ENCODE results near the gene CLCN2. TPM values are rescaled to one million over a fixed set of nuclear protein-coding genes. Genes with fewer than 3 reads are reported as not detected.
A peak's percentile ranks its signal among the peaks of the same experiment; 100 is the strongest.

The CLCN2 gene
- 10 to 100 TPM in 1 of 2 donors, 1 to 10 TPM in 1; 6.5 to 10.5 TPM for total RNA-seq

DNA sequence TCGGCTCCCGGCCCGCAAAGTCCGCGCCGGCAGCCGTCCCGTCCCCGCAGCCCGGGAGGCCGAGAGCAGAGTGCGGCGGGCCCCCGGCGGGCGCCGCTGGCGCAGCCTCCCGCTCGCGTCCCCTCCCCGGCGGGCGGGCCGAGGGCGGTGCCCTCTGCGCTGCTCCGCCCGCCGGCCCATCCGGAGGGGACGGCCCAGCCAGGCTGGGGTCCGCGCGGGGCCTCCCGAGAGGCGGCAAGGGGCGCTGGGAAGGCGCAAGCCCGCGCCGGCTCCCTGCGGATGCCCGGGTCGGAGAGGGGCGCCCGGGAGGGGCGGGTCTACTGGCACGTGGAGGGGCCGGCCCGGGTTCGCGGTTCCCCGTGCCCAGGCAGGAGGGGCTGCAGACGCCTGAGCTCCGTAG, at the start of gene CLCN2, which contains the start of gene POLR2H:
Gene CLCN2, minus strand, starts transcription at position 74 of the 400 bp plus-strand sequence. CDS start 126 bp downstream, outside the sequence.
Gene POLR2H, plus strand, starts transcription at position 179 of the 400 bp plus-strand sequence. CDS start 1,783 bp downstream, outside the sequence.
- H3K4me1 Mint-ChIP-seq (ENCODE audit: low read depth in 2 of 2), result peaks cover 28 to 34% of the 10 kb centered on the region in 2 donors
- H3K4me3 Mint-ChIP-seq, result peak within 1 kb of the TSS; percentile 98
- H3K27ac Mint-ChIP-seq, result peak within 1 kb of the TSS; percentile 94 to 99
- H3K36me3 Mint-ChIP-seq, result peaks cover 12% of the 10 kb centered on the region
- DNase-seq (ENCODE audit: low spot score) (peak; percentile 78), ATAC-seq (peak; percentile 67 to 72)
- H3K9me3 Mint-ChIP-seq, result no peaks in the 10 kb centered on the region
- H3K27me3 Mint-ChIP-seq, result no peaks in the 10 kb centered on the region

GRCh38 chr3:184409946-184410500, 48.6 kb upstream of the CLCN2 start:
- Mint-ChIP-seq H3K9me3 (no peaks in the 10 kb centered on the region), H3K4me3 (no peak overlapping the region), H3K4me1 (ENCODE audit: low read depth in 2 of 2) (no peaks in the 10 kb centered on the region), H3K36me3 (no peaks in the 10 kb centered on the region), H3K27me3 (no peaks in the 10 kb centered on the region), H3K27ac (no peak overlapping the region)
- ATAC-seq, result peak in 1 of 2 donors; percentile 42
- no peak for DNase-seq (ENCODE audit: low spot score)

- peak; percentile 22 to 29 for ATAC-seq
- no peaks in the 10 kb centered on the region for H3K4me1 Mint-ChIP-seq (ENCODE audit: low read depth in 2 of 2)
- no peak overlapping the region for H3K4me3 Mint-ChIP-seq
- no peak overlapping the region for H3K27ac Mint-ChIP-seq
- no peaks in the 10 kb centered on the region for H3K9me3 Mint-ChIP-seq
- H3K27me3 Mint-ChIP-seq, result no peaks in the 10 kb centered on the region
- H3K36me3 Mint-ChIP-seq, result no peaks in the 10 kb centered on the region
- no peak for DNase-seq (ENCODE audit: low spot score)
Observed at GRCh38 chr3:184409331-184409926, 48.0 kb upstream of the CLCN2 start.

- Mint-ChIP-seq H3K4me1 (ENCODE audit: low read depth in 2 of 2) (no peaks in the 10 kb centered on the region), H3K9me3 (no peaks in the 10 kb centered on the region), H3K4me3 (no peak overlapping the region), H3K27me3 (peaks cover 13 to 15% of the 10 kb centered on the region in 2 donors), H3K36me3 (no peaks in the 10 kb centered on the region), H3K27ac (no peak overlapping the region)
- ATAC-seq (no peak), DNase-seq (ENCODE audit: low spot score) (no peak)
Observed at GRCh38 chr3:184405075-184406030, 43.9 kb upstream of the CLCN2 start.

DNA sequence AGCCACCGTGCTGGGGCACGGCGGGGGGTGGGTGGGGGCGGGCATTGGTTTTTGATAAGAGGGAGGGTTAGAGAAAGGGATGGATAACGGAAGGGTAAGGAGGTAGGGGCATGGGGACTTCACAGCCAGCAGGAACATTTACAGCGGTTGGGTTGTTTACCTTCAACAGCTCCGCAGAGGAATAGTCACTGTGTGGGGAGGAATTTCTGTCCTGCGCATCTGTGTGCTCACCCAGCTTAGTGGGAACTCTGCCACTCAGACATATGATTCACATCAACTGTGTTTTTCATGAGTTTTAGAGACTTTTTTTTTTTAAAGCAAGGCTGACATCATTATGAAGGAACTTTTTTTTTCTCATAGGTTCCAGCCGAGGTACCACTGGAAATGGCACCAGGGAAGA, 38.0 kb upstream of the CLCN2 start:
- no peak for DNase-seq (ENCODE audit: low spot score)
- Mint-ChIP-seq H3K9me3 (no peaks in the 10 kb centered on the region), H3K4me3 (no peak overlapping the region), H3K36me3 (no peaks in the 10 kb centered on the region), H3K27me3 (peaks cover 23% of the 10 kb centered on the region in 2 donors), H3K4me1 (ENCODE audit: low read depth in 2 of 2) (no peaks in the 10 kb centered on the region), H3K27ac (no peak overlapping the region)
- no peak for ATAC-seq

- H3K4me3 Mint-ChIP-seq, result no peak overlapping the region
- peaks cover 18 to 20% of the 10 kb centered on the region in 2 donors for H3K27me3 Mint-ChIP-seq
- no peaks in the 10 kb centered on the region for H3K9me3 Mint-ChIP-seq
- H3K27ac Mint-ChIP-seq, result no peak overlapping the region
- H3K4me1 Mint-ChIP-seq (ENCODE audit: low read depth in 2 of 2), result no peaks in the 10 kb centered on the region
- H3K36me3 Mint-ChIP-seq, result no peaks in the 10 kb centered on the region
- no peak for ATAC-seq
- DNase-seq (ENCODE audit: low spot score), result no peak
Observed at GRCh38 chr3:184395320-184395660, 33.9 kb upstream of the CLCN2 start.

- H3K27ac Mint-ChIP-seq, result no peak overlapping the region
- ATAC-seq, result no peak
Observed at GRCh38 chr3:184391266-184391665, 29.9 kb upstream of the CLCN2 start.

DNA sequence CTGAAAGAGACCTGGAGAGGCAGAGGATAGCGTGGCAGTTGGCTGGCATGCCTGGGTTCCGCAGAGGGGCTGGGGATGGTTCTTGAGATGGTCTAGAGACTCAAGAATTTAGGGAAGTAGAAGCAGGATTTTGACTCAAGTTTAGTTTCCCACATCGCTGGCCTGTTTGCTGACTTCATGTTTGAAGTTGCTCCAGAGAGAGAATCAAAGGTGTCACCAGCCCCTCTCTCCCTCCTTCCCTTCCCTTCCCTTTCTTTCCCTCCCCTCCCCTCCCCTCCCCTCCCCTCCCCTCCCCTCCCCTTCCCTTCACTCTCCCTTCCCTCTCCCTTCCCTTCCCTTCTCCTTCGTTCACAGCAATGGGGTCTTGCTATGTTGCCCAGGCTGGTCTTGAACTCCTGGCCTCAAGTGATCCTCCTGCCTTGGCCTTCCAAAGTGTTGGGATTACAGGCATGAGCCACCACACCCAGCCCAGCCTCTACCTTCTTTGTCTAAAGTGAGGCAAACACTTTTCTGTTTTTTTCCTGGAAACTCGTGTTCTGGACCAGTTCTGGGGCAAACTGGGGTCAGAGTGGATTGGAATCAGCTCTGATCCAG, 28.6 kb upstream of the CLCN2 start:
- no peak for DNase-seq (ENCODE audit: low spot score)
- no peak for ATAC-seq
- Mint-ChIP-seq H3K27me3 (peaks cover 12 to 16% of the 10 kb centered on the region in 2 donors), H3K9me3 (no peaks in the 10 kb centered on the region), H3K36me3 (no peaks in the 10 kb centered on the region), H3K4me1 (ENCODE audit: low read depth in 2 of 2) (no peaks in the 10 kb centered on the region), H3K27ac (no peak overlapping the region), H3K4me3 (no peak overlapping the region)

More at GRCh38 chr3:184391266-184391665, 29.9 kb upstream of the CLCN2 start:
- Mint-ChIP-seq H3K4me1 (ENCODE audit: low read depth in 2 of 2) (no peaks in the 10 kb centered on the region), H3K27me3 (peaks cover 12 to 15% of the 10 kb centered on the region in 2 donors), H3K36me3 (no peaks in the 10 kb centered on the region), H3K4me3 (no peak overlapping the region), H3K9me3 (no peaks in the 10 kb centered on the region)
- no peak for DNase-seq (ENCODE audit: low spot score)

- no peak overlapping the region for H3K27ac Mint-ChIP-seq
- H3K4me3 Mint-ChIP-seq, result no peak overlapping the region
- ATAC-seq (no peak), DNase-seq (ENCODE audit: low spot score) (no peak)
- no peaks in the 10 kb centered on the region for H3K36me3 Mint-ChIP-seq
- no peaks in the 10 kb centered on the region for H3K9me3 Mint-ChIP-seq
- H3K4me1 Mint-ChIP-seq (ENCODE audit: low read depth in 2 of 2), result no peaks in the 10 kb centered on the region
- H3K27me3 Mint-ChIP-seq, result peaks cover 12 to 19% of the 10 kb centered on the region in 2 donors
Observed at GRCh38 chr3:184389384-184389783, 28.0 kb upstream of the CLCN2 start.

DNA sequence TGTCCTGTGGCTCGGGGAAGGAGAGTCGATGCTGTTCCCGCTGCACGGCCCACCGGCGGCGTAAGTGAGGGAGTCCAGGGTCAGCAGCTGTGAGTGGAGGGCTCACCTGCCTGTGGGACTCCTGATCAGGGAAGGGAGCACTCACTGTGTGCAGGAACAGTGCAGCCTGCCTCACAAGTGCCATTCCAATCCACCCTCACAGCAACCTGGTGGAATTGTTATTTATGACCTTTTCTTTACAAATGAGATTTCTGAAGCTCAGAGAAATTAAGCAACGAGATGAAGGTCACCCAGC, 27.5 kb upstream of the CLCN2 start:
- Mint-ChIP-seq H3K27ac (no peak overlapping the region), H3K9me3 (no peaks in the 10 kb centered on the region), H3K4me3 (no peak overlapping the region), H3K4me1 (ENCODE audit: low read depth in 2 of 2) (no peaks in the 10 kb centered on the region), H3K36me3 (no peaks in the 10 kb centered on the region), H3K27me3 (peaks cover 12 to 18% of the 10 kb centered on the region in 2 donors)
- no peak for DNase-seq (ENCODE audit: low spot score)
- no peak for ATAC-seq

DNA sequence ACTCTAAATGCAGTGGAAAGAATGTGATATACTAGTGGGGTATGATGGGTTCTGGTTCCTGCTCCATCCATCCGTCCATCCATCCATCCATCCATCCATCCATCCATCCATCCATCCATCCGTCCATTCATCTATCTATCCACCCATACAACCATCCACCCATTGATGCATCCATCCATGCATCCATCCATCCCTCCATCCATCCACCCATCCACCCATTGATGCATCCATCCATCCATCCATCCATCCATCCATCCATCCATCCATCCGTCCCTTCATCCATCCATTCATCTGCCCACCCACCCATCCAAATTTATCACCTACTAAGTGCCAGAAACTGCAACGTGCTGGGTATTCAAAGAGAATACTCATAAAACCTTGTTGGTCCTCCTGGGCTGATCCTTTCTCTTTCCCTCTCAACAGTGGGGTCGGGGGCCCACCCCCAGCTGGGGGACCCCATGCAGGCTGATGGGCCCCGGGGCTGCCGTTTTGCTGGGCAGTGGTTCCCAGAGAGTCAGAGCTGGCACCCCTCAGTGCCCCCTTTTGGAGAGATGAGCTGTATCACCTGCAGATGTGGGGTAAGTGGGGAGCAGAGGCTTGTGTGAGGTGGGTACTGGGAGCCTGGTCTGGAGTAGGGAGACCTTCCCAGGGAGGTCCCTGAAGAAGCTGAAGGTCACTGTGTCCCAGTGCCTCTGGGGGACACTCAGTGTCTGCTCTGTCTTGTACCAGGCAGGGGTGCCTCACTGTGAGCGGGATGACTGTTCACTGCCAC, 26.9 kb upstream of the CLCN2 start:
- peaks cover 12 to 15% of the 10 kb centered on the region in 2 donors for H3K27me3 Mint-ChIP-seq
- no peaks in the 10 kb centered on the region for H3K36me3 Mint-ChIP-seq
- no peak overlapping the region for H3K27ac Mint-ChIP-seq
- H3K4me1 Mint-ChIP-seq (ENCODE audit: low read depth in 2 of 2), result no peaks in the 10 kb centered on the region
- H3K9me3 Mint-ChIP-seq, result no peaks in the 10 kb centered on the region
- DNase-seq (ENCODE audit: low spot score) (no peak), ATAC-seq (no peak)
- no peak overlapping the region for H3K4me3 Mint-ChIP-seq

DNA sequence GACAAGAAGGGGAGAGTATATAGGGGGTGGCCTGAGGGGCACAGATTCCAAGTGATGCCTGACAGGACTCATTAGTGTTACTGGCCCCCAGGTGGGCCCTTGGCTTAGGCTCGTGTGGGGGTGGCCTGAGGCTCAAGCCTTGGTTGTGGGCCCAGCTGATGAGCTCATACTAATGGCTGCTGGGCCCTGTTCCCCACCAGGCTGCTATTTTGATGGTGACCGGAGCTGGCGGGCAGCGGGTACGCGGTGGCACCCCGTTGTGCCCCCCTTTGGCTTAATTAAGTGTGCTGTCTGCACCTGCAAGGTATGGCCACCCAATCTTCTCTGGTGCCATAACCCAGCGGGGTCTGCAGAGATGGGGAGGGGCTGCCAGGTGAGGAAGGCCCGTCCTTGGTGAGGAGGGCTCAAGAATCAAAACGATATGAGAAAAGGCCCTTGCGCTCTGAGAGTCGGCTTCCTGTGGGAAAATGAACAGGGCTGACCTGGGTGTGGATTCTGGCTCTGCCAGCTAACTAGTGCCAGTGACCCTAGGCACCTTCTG, 25.8 kb upstream of the CLCN2 start:
- H3K36me3 Mint-ChIP-seq, result no peaks in the 10 kb centered on the region
- no peaks in the 10 kb centered on the region for H3K4me1 Mint-ChIP-seq (ENCODE audit: low read depth in 2 of 2)
- H3K4me3 Mint-ChIP-seq, result no peak overlapping the region
- H3K27me3 Mint-ChIP-seq, result peaks cover 12 to 19% of the 10 kb centered on the region in 2 donors
- no peaks in the 10 kb centered on the region for H3K9me3 Mint-ChIP-seq
- no peak overlapping the region for H3K27ac Mint-ChIP-seq
- ATAC-seq, result no peak
- DNase-seq (ENCODE audit: low spot score), result no peak
